Lower leg skin (tissue), 3 donors: ENCODE measurements around the gene GRIK4.

ENCODE experiments used
- POLR2A ChIP-seq, 2 donors: fragments of 450-650 bp; IDR thresholded peaks; one replicate each; pipeline ENCODE4 v1.6.1; 2016 to 2017; ENCODE audit warnings: antibody characterized with exemption in 2 of 2, mild to moderate bottlenecking in 1 of 2, moderate library complexity in 1 of 2
- TF ChIP-seq, protein P1 (sequence below), 3 donors: fragments of 450-650 bp; IDR thresholded peaks; one replicate each; pipeline ENCODE4 v1.5.1; 2016; ENCODE audit warnings: antibody characterized with exemption in 3 of 3, mild to moderate bottlenecking in 3 of 3, moderate library complexity in 2 of 3

DNA sequence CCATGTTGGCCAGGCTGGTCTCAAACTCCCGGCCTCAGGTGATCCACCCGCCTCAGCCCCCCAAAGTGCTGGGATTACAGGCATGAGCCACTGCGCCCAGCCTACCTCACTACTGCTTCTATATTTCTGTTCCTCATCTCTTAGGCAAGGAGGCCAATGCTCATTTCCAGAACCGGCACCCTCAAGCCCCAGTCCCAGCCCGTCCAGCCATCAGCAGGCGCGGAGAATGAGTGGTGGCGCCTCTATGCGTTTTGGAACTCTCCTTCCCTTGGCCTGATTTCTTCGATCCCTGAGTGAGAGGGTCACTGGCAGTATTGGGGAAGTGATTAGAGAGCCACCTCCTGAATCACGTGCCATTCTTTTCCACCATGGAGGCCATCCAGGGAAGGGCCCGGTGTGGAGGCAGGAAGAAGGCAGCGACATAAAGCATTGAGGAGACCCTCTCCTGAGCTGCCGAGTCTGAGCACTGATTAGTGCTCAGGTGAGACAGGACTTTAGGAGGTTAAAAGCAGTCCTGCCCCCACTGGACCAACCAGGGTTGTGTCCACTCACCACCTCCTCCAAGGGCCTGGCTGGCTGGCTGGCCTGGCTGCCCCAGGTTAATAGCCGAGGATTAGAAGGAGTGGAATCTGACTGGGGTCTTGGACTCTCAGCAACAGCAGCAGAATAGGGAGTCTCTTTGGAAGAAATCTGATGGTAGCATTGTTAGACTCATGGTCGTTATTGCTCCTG lies 8.7 kb downstream of the GRIK4 start:
- TF ChIP-seq, protein P1, sequence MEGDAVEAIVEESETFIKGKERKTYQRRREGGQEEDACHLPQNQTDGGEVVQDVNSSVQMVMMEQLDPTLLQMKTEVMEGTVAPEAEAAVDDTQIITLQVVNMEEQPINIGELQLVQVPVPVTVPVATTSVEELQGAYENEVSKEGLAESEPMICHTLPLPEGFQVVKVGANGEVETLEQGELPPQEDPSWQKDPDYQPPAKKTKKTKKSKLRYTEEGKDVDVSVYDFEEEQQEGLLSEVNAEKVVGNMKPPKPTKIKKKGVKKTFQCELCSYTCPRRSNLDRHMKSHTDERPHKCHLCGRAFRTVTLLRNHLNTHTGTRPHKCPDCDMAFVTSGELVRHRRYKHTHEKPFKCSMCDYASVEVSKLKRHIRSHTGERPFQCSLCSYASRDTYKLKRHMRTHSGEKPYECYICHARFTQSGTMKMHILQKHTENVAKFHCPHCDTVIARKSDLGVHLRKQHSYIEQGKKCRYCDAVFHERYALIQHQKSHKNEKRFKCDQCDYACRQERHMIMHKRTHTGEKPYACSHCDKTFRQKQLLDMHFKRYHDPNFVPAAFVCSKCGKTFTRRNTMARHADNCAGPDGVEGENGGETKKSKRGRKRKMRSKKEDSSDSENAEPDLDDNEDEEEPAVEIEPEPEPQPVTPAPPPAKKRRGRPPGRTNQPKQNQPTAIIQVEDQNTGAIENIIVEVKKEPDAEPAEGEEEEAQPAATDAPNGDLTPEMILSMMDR (IDR thresholded peaks at IDR 0.05): no peak
- no peak for TF ChIP-seq POLR2A (IDR thresholded peaks at IDR 0.05)
